ENCODE data around the gene ADRA1B. TPM values are rescaled to one million over a fixed set of nuclear protein-coding genes. Genes with fewer than 3 reads are reported as not detected.
A peak's percentile ranks its signal among the peaks of the same experiment; 100 is the strongest.

ADRA1B gene
- total RNA-seq, 2 donors from 2014 or later, result 0.32 to 0.69 TPM

DNA sequence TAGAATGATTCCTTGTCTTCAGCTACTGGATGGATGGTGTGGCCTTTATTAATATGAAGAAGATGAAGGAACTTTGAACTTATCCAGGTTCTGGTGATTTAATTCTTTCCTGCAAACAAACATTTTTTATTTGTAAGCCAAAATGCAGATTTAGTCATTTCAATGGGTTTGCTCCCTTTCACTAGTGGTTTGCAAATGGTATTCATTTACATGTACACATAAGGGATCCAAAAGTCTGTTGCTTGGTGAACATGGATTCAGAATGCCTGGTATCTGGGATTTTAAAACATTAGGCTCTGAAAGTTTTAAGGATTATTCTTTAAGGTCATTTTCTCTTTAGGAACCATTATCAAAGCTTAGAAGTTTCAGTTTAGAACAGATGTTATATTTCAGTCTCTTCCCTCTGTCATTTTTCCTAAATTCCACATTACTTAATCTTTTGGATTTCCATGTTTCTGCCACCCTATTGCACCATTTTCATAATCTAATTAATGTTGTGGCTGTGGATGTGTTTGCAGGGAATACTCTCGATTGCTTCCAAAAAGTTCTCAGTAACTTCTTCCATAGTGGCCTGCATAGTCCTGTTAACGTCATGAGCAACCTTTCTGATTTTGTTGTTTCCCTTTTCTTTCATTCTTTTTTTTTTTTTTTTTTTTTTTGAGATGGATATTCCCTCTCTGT is 102.8 kb downstream of the ADRA1B start:
- Histone ChIP-seq H3K4me3 (no peak overlapping the region), H3K9me3 (no peaks in the 10 kb centered on the region), H3K36me3 (no peaks in the 10 kb centered on the region), H3K27me3 (no peaks in the 10 kb centered on the region), H3K4me1 (no peaks in the 10 kb centered on the region), H3K9ac (ENCODE audit: low read depth in 2 of 2, low read length in 2 of 2) (no peak overlapping the region), H3K27ac (no peak overlapping the region)
- TF ChIP-seq, protein P1, sequence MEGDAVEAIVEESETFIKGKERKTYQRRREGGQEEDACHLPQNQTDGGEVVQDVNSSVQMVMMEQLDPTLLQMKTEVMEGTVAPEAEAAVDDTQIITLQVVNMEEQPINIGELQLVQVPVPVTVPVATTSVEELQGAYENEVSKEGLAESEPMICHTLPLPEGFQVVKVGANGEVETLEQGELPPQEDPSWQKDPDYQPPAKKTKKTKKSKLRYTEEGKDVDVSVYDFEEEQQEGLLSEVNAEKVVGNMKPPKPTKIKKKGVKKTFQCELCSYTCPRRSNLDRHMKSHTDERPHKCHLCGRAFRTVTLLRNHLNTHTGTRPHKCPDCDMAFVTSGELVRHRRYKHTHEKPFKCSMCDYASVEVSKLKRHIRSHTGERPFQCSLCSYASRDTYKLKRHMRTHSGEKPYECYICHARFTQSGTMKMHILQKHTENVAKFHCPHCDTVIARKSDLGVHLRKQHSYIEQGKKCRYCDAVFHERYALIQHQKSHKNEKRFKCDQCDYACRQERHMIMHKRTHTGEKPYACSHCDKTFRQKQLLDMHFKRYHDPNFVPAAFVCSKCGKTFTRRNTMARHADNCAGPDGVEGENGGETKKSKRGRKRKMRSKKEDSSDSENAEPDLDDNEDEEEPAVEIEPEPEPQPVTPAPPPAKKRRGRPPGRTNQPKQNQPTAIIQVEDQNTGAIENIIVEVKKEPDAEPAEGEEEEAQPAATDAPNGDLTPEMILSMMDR (IDR thresholded peaks at IDR 0.05), result no peak
- intact Hi-C loops (cut with DNase I), result no loop called here
- no peak for DNase-seq

- H3K9ac ChIP-seq (ENCODE audit: low read depth in 2 of 2, low read length in 2 of 2), result no peak overlapping the region
- no peaks in the 10 kb centered on the region for H3K4me1 ChIP-seq
- H3K9me3 ChIP-seq, result no peaks in the 10 kb centered on the region
- H3K36me3 ChIP-seq, result no peaks in the 10 kb centered on the region
- H3K27me3 ChIP-seq, result no peaks in the 10 kb centered on the region
- DNase-seq, result no peak
- no peak overlapping the region for H3K27ac ChIP-seq
- intact Hi-C loops (cut with DNase I), result loop anchor here (5.0 kb wide), 4 partner anchors 102 to 367 kb away; no protein-coding TSS in a partner anchor
- TF ChIP-seq, protein P1 (IDR thresholded peaks at IDR 0.05), result no peak
- no peak overlapping the region for H3K4me3 ChIP-seq
Measured at GRCh38 chr5:160020266-160020770, 104.0 kb downstream of the ADRA1B start.

GRCh38 chr5:160020964-160021363 is 104.7 kb downstream of the ADRA1B start:
- H3K36me3 ChIP-seq, result no peaks in the 10 kb centered on the region
- no peak for DNase-seq
- H3K4me3 ChIP-seq, result no peak overlapping the region
- TF ChIP-seq, protein P1 (IDR thresholded peaks at IDR 0.05), result no peak
- H3K9me3 ChIP-seq, result no peaks in the 10 kb centered on the region
- H3K27ac ChIP-seq, result no peak overlapping the region
- H3K27me3 ChIP-seq, result no peaks in the 10 kb centered on the region
- no peak overlapping the region for H3K9ac ChIP-seq (ENCODE audit: low read depth in 2 of 2, low read length in 2 of 2)
- H3K4me1 ChIP-seq, result no peaks in the 10 kb centered on the region
- intact Hi-C loops (cut with DNase I), result loop anchor here (5.0 kb wide), 4 partner anchors 101 to 366 kb away; no protein-coding TSS in a partner anchor

DNA sequence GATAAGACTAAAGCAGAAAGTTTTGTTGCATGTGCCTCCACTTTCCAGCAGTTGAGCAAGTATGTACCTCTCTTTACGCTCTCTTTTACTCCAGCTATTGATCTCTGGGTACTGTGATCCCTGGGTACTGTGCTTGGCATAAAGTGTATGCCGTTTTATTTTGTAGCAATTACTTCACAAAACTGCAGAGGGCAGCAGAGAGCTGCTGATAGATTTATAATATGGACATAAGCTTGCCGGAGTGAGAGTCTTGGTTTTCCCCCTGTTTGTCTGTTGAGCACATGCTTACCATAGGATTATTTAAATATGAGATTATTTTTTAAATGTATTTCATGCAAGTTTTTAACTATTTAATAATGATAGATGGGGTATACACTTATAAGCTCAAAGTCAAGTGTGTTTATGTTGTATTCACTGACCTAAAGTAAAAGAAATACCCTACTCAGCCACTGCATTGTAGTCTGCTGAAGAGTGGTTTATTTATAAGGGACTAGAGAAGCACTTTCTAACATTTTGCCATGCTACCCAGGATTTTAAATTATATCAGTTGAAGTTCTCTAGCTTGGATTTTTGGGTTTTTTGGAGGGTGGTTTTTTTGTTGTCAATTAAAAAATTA is 105.7 kb downstream of the ADRA1B start:
- Histone ChIP-seq H3K27ac (no peak overlapping the region), H3K27me3 (no peaks in the 10 kb centered on the region), H3K9me3 (no peaks in the 10 kb centered on the region), H3K36me3 (no peaks in the 10 kb centered on the region), H3K4me1 (no peaks in the 10 kb centered on the region), H3K9ac (ENCODE audit: low read depth in 2 of 2, low read length in 2 of 2) (no peak overlapping the region), H3K4me3 (no peak overlapping the region)
- TF ChIP-seq, protein P1 (IDR thresholded peaks at IDR 0.05), result peak; percentile 83
- intact Hi-C loops (cut with DNase I), result loop anchor here (5.0 kb wide), 4 partner anchors 100 to 365 kb away; no protein-coding TSS in a partner anchor
- DNase-seq, result peak; percentile 79

Other genes with a start within 250 kb of the ADRA1B start
- 10 to 100 TPM; 41.1 to 46.4 TPM for gene TTC1, start 92.7 kb downstream of the ADRA1B start, total RNA-seq
- gene PWWP2A, start 203.0 kb downstream of the ADRA1B start, total RNA-seq, result 10 to 100 TPM; 44.0 to 47.6 TPM